NCI-H2107 treated with DMSO at 0.1 percent for 48 hours (cell line): Measurements from ENCODE around the gene ERLEC1.
"Not testable (repeated sequence)": the region's sequence is repeated elsewhere in the genome, so short reads cannot be mapped to it uniquely, and the experiment has no call there.

Experiments
- DNase-seq: peaks from one replicate; lab custom pipeline; 2025; ENCODE audit not compliant: unreplicated experiment; lab: John Stamatoyannopoulos, UW

The ERLEC1 gene

DNA sequence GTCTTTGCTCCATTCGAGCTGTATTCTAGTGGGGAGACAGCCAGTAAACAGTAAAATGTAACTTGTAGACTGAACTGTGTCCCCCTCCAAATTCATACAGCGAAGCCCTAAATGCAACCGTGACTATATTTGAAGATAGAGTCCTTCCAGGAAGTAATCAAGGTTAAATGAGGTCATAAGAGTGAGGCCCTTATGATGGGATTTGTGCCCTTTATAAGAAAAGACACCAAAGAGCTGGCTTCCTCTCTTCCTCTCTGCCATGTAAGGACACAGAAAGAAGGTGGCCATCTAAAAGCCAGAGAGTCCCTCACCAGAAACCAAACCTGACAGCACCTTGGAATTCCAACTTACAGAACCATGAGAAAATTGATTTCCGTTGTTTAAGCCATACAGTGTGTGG is 41.5 kb downstream of the ERLEC1 start:
- no peak for DNase-seq

DNA sequence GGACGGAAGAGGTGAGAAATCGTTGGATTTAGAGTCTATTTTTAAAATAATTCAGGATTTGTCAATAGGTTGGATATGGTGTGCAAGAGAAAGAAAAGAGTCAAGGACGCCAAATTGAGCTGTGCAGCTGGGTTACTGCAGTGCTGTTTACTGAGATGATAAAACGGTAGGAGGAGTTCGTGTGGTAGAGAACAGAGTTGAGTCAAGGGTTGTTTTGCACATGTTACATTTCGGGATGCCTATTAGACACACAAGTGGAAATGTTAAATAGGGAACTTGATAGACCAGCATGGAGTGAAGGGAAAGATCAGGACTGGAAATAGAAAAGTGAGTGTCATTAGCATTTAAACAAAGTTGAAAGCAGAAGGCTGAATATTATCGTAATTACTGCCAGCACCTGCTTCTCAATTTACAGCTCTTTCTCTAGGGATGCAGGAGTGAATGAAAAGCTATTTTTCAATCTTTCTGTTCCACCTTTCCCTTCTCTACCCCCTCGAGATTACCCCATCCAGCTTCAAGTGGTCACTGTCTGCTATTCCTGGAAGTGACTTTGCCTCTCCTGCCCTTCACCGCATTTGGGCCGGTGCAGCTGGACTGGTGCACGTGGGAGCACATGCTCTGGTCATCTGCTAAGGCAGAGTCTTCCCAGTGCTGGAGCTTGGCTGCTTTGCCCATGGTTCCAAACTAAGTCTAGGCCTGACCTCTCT is 42.6 kb downstream of the ERLEC1 start:
- peak; percentile 98 for DNase-seq

DNA sequence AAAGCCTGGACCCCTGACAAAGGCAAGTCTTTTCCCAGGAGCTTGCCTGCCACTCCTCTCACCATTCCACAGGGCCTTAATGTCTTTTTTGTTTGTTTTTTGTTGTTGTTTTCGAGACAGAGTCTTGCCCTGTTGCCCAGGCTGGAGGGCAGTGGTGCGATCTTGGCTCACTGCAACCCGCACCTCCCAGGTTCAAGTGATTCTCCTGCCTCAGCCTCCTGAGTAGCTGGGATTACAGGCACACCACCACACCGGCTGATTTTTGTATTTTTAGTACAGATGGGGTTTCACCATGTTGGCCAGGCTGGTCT is 43.1 kb downstream of the ERLEC1 start:
- not testable (repeated sequence) for DNase-seq

DNA sequence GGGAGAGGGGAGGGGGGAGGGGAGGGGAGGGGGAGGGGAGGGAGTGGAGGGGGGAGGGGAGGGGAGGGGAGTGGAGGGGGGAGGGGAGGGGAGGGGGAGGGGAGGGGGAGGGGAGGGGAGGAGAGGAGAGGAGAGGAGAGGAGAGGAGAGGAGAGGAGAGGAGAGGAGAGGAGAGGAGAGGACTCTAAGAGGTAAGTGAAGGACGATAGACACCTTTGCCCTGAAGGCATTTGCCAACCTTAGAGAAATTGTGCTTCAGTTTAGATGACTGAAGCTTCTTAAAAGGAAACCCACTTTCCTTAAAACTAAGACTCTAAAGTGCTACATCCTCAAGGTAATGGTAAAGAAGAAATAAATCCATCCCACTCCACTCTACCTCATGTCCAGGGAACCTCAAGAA is 53.7 kb downstream of the ERLEC1 start:
- DNase-seq, result no peak

DNA sequence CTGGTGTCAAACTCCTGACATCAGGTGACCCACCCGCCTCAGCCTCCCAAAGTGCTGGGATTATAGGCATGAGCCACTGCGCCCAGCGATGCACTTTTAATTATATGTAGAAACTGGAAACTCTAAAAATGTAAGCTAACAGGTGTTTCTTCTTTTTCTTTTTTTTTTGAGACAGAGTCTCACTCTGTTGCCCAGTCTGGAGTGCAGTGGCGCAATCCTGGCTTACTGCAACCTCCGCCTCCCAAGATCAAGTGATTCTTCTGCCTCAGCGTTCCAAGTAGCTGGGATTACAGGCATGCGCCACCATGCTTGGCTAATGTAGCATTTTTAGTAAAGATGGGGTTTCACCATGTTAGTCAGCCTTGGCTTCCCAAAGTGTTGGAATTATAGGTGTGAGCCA is 54.8 kb downstream of the ERLEC1 start:
- DNase-seq, result not testable (repeated sequence)

DNA sequence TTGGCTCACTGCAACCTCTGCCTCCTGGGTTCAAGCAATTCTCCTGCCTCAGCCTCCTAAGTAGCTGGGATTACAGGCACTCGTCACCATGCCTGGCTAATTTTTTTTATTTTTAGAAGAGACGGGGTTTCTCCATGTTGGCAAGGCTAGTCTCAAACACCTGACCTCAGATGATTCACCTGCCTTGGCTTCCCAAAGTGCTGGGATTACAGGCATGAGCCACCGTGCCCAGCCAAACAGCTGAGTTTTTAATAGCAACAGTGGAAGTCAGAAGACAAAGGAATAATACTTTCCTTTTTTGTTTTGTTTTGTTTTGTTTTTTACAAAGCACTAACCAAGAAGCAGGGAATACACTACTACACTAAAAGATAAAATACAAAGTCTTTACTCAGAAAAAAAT is 56.0 kb downstream of the ERLEC1 start:
- no peak for DNase-seq

DNA sequence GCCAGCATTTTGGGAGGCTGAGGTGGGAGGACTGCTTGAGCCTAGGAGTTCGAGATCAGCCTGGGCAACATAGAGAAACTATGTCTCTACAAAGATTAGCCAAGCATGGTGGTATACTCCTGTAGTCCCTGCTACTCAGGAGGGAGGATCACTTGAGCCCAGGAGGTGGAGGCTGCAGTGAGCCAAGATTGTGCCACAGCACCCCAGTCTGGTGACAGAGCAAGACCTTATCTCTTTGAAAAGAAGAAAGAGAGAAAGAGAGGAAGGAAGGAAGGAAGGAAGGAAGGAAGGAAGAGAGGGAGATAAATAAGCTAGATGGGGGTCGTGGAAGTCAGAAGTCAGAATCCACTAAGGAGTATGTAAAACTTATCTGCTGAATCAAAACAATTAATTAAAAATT is 56.8 kb downstream of the ERLEC1 start:
- DNase-seq, result no peak

DNA sequence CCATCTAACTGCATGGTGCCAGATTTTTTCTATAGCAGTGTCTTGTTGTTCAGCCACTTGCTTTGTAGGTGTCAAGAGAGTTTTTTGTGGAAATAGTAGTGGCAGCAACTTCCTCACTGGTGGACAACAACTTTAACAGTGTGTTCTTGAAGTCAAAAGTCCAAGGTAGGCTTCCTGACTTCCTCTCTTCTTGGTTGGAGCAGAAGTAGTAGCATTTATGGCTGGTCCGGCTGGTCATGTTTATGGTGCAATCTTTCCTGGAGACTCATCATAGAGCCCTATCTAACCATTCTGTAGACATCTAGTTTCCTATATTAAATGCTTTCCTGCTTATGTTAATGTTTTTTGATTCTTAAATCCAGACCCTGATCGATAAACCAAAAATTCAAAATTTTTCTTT is 61.2 kb downstream of the ERLEC1 start:
- no peak for DNase-seq

DNA sequence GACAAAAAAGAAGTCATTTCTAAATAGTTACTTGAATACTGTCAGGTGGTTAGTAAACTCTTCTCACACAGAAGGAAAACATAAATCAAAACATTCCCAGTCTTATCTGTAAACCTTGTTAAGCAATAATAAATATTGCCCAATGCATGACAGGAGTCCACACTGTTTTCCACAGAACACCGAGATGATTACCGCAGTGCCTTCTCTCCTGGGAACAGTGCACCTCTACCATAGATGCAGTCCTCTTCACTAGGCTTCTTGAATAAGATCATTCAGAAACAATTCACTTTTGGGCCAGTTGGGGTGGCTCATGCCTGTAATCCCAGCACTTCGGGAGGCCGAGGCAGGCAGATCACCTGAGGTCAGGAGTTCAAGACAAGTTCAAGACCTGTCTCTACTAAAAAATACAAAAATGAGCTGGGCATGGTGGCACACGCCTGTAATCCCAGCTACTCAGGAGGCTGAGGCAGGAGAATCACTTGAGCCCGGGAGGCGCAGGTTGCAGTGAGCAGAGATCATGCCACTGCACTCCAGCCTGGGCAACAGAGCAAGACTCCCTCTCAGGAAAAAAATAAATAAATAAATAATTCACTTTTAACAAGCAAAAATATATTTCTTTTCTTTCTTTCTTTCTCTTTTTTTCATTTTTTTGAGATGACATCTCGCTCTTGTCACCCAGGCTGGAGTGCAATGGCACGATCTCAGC is 64.4 kb downstream of the ERLEC1 start:
- not testable (repeated sequence) for DNase-seq

DNA sequence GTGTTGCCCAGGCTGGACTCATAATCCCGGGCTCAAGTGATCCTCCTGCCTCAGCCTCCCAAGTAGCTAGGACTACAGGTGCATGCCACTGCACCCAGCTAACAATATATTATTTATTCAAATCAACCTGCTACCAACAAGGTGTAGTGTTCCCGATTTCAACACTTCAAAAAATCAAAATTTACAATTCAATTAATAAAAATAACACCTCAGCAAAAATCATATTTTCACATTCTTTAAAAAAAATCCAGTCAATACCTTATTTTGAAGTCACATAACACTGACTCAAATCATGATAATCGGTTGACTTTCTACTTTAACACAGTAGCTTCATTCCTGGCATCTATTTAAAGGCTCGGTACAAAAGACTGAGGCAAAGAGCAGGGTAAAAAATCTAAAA is 65.7 kb downstream of the ERLEC1 start:
- DNase-seq, result no peak

DNA sequence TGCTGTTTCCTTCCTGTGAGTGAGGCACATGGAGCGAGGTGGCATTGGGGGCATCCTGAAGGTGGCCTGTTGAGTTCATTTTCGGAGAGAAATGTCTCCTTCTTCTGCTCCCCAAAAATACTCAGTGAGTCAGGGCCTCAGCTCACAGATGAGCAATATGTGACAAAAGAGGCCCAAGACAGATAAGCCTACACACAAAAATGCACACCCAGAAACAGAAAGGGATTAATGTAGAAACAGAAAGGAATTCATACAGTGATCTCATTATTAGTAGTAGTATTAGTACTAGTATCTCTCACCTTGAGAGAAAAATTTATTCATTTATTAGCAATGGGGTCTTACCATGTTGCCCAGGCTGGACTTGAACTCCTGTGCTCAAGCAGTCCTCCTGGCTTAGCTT is 67.8 kb downstream of the ERLEC1 start:
- no peak for DNase-seq

DNA sequence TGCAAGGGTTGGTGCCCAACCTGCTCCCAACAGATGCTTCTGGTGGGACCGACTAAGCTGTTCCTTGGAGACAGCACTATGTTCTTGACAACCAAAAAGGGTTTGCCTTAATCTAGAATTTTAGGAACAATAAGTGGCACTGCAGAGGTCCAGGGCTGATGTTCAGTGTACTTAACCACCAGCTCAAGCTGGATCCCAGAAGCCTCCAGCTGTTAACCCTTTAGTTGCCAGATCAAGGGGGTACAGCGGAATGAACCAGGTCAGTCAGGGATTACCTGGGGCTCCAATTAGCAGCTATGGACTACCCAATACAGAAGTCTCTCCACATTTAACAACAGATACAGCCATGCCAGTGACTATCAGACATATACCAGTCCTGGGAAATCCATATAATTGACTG is 69.4 kb downstream of the ERLEC1 start:
- DNase-seq, result no peak

DNA sequence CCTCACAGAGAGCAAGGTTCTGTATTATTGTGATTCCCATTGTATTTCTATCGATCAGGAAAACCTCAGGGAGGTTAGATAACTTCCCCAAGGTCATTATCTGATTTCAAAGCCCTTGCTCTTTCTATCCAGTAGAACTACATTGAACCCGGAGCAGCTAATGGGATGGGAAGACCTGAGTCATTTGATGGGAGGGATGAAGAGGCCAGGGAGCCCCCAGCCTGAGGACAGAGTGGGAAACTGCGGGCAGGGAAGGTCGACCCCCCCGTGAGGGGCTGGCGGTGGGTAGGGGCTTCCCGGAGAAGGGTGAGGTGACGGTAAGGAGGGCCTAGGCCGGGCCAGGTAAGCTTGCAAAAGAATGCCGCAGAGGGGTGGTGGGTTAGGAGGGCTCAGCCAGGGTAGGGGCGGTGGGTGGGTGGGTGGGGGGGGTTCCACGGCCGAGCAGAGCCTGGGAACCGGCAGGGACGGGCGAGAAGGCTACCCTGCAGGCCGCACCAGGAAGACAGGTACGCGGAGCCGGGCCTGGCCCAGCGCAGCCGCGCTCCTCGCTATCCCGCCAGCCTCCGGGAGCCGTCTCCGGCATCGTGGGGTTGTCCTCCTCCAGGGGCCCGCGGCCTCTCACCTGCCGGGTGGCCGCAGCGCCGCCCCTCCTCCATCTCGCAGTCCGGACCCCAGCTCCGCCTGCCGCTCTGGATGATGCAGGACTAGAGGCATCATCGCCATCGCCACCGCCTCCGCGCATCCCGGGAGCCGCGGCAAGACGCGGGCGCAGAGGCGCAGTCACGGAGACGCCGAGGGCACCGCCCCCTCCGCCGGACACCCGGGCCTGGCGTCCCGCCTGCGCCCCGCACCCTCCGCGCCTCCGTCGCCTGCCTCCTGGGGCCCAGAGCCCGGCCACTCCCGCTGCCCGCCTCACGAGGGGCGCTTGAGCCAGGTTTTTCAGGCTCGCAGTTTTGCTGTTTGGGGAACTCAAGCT is 72.7 kb downstream of the ERLEC1 start, which contains the start of gene GPR75:
Gene GPR75 (minus strand): TSS at position 762 of the 976 bp plus-strand sequence. CDS start 5,211 bp downstream, outside the sequence.
- no peak for DNase-seq

DNA sequence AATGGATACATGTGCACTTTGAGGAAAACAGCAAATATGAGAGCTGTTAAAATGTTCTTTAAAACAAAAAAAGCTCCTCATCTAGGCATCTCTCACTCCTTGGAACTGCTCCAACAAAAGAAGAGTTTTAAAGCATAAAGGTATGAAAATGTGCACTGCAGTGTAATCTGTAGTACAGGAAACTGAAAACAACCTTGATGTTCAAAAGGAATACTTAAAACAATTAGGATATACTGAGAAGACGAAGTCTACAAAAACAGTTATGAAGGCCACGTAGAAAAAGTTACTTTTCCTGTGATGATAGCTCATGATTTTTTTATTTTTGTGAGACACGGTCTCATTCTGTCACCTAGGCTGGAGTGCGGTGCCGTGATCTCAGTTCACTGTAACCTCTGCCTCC is 75.0 kb downstream of the ERLEC1 start:
- no peak for DNase-seq

DNA sequence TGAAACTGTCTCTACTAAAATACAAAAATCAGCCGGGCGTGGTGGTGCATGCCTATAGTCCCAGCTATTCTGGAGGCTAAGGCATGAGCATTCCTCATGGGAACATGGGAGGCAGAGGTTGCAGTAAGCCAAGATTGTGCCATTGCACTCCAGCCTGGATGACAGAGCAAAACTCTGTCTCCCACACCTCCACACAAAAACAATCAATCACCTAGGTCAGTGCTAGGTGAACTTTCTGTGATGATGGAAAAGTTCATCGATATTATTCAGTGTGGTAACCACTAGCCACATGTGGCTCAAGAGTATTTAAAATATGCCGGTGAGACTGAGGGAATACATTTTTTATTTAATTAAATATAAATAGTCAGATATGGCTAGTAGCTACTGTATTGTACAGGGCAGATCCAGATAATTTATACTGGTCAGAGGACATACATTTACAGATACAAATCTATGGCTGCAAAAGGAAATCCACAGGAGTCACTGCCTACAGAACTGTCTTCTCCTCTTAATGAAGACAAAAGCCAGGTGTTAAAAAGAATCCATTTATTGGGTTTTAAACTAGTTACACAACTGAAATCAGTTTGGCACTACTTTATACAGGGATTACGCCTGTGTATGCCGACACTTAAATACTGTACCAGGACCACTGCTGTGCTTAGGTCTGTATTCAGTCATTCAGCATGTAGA is 76.8 kb downstream of the ERLEC1 start:
- DNase-seq, result no peak

DNA sequence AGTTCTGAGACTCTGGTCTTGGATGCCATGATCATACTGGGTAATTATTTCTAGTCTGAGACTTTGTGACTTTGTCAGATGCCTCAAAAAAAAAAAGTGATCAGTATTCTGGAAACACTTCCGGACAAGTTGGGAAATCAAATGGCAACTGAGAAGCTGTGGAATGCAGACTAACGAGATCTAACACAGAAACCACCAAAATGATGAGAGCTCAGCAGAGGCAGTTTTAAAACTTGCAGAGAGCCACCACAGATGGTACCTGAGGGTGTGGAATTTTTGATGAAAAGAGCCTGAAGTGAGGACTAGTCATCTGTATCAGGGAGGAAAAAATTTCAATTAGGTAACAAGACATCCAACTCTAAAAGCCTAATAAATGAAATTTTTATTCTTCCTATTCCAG is 78.4 kb downstream of the ERLEC1 start:
- DNase-seq, result no peak

DNA sequence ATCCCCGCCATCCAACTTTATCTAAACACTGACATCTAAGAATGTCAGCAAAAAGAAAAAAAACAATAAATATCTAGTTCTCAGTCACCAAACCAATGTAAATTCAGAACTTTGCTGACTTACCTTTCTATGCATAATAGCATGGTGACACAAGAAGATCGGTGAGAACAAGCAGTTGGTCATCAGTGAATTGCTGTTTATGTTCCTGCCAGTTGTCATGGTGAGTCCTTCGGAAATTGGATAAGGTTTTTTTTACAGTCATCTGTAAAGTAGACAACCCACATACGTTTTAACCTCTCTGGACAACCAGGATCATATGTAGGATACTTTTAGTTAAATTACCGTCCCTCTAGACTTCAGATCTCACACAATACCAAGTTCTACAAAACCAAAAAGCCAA is 79.1 kb downstream of the ERLEC1 start:
- no peak for DNase-seq

DNA sequence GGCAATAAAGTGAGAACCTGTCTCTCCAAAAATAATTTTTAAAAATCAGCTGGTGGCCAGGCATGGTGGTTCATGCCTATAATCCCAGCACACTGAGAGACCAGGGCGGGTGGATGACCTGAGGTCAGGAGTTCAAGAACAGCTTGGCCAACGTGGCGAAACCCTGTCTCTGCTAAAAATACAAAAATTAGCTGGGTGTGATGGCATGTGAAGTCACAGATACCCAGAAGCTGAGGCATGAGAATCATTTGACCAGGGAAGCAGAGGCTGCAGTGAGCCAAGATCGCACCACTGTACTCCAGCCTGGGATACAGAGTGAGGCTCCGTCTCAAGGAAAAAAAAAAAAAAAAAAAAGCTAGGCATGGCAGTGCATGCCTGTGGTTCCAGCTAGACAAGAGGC is 80.3 kb downstream of the ERLEC1 start:
- no peak for DNase-seq

DNA sequence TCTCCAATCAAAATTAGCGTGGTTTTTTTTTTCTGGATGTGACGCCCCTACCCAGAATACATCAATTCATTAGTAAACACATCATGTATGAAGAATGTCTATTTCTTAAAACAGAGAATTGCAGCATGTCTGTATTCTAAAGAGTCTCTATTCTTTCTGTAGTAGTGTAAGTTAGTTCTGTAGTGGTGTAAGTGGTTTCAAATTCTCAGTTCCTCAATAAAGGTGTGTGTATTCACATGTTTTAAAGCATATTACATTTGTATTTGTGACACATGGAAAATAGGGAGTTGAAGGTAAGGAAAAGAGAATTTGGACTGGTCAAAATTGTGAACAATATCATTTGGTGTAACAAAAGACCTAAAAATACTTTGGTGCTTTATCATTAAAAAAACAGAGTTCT is 80.9 kb downstream of the ERLEC1 start:
- DNase-seq, result no peak
